Hematopoietic multipotent progenitor cell (in vitro differentiated cells): ENCODE data around the gene STX7. TPM values are rescaled to one million over a fixed set of nuclear protein-coding genes. Genes with fewer than 3 reads are reported as not detected.
A peak's percentile ranks its signal among the peaks of the same experiment; 100 is the strongest.

ENCODE experiments used
- DNase-seq, 3 donors: peaks; one replicate each; pipeline ENCODE4 v3.0.0-alpha.2; 2011 to 2015; ENCODE audit warnings: low read depth in 2 of 3, low spot score in 2 of 3
- total RNA-seq: library from RNA; depleted of rRNA; stranded (reverse); fragments of >200 nt; gene quantifications from one replicate; pipeline ENCODE4 v1.2.3, GENCODE V29; 2012

Gene STX7
- total RNA-seq, 1 donor, result 17.8 TPM

- no peak for DNase-seq
Measured at GRCh38 chr6:132478674-132479073, 34.2 kb downstream of the STX7 start.

DNA sequence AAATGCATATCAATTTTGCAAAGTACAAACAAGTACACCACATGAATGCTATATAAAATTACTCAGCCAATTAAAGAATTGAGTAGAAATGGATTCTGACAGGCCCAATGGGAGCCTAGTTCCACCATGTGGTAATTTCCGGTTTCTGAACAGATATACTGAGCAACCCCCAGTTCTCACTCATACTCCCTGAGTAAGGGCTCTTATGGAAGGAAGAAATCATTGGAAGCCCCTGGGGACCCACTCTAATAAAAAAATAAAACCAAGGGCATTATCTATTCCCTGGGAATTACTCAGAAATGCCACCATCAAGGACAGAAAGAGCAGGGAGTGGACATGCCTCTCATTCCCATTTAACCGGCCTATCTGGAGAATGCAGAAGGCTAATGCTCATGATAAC, 34.6 kb downstream of the STX7 start:
- no peak for DNase-seq

- no peak for DNase-seq
Measured at GRCh38 chr6:132476688-132477087, 36.2 kb downstream of the STX7 start.

- DNase-seq, result no peak
Measured at GRCh38 chr6:132475925-132476324, 37.0 kb downstream of the STX7 start.

- DNase-seq, result no peak
Measured at GRCh38 chr6:132471787-132472186, 41.1 kb downstream of the STX7 start.

DNA sequence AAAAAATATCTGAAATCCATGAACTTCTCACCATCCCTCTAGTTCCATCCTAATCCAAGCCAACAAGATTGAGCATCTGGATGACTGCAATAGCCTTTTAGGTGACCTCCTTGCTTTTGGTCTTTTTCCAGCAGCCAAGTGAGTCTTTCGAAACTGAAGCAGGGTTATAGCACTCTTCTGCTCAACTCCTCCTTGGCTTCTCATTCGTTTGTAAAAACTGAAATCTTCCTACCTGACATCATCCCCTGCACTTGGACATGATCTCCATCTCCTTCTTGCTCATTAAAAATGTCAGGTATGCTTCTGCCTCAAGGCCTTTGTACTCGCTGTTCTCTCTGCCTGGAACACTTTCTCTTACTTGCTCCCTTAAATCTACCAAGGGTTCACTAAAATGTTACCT, 46.0 kb downstream of the STX7 start:
- no peak for DNase-seq

- DNase-seq, result peak in 1 of 3 donors; percentile 6
Measured at GRCh38 chr6:132465530-132466485, 47.1 kb downstream of the STX7 start.

DNA sequence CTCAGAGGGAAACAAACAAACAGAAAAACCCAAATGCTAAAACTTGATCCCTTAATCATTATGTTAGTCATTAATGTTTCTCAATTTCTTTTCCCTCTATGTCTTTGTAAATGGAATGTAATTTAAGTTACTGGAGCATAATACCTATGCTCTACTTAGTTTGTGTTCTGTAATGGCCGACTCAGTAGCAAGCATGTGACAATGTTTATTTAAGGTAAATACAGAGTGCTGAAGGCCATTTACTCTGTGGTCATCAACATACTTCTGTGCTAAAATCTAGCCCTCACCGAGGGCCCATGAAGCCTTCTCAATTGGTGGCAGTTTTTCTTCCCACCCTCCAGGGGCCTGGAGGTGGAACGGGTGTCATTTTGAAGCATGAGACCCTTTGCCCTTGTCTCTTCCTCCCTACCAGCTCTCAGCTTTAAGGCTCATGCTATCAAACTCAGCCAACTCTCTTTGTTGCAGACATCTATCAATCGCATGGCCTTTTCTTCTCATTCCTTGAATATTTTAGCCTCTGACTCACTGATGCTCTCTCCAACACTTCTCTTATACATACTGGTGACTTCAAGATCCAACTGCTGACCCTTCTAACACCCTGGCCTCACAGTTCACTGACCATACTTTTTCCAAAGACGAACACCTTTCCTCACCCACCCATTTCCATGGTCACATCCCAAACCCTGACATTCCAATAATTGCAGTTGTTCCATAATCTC, 48.2 kb downstream of the STX7 start:
- no peak for DNase-seq

DNA sequence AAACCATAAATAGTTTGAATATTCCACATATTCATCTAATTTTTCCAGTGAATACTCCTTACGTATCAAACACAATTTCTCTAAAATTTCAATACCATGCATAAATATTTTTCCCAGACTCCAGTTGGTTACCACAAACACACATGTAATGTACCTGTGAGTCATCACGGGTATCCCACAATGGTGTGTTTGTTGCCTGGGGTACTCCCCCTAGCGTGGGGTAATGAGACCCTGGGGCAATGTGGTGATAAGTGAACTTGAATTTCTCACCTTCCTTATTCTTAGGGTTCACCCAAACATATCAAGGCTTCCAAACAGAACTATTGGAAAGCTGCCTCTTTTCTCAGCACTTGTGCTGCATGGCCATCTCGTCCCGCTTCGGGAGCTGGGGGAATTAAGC, 51.0 kb downstream of the STX7 start:
- no peak for DNase-seq

GRCh38 chr6:132459605-132459952, 53.3 kb downstream of the STX7 start:
- DNase-seq, result no peak

DNA sequence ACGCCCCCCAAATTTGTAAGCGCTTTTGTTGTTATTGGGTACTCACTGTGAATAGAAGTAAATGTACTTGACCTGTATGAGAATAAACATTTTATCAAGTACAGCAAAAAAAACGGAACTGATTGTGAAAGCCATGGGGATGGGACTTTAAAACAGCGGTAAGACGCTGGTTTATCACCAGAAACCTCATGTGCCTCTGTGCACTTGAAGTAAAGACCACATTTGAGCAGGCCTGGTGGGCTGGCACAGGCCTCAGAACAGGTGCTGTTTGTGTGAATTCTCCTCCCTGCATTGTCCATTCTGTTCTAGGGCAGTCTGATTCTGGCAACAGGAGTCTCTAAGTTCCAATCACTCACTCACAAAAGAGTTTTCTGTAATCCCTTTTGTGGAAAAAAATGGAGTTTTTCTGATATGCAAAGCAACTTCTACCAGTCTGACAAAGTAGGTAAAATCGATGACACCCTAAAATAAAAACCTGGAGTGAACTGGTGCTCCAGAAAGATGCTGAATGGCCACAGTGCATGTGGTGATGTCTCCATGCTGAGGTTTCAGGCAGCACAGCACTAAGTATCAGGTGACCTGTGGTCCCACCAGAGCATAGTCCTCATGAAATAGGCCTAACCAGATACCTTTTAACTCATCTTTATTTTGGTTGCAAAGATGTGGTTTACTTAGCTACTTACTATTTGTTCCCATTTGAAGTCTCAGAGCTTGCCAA, 53.9 kb downstream of the STX7 start:
- DNase-seq, result no peak

GRCh38 chr6:132456700-132457143, 56.2 kb downstream of the STX7 start:
- no peak for DNase-seq

DNA sequence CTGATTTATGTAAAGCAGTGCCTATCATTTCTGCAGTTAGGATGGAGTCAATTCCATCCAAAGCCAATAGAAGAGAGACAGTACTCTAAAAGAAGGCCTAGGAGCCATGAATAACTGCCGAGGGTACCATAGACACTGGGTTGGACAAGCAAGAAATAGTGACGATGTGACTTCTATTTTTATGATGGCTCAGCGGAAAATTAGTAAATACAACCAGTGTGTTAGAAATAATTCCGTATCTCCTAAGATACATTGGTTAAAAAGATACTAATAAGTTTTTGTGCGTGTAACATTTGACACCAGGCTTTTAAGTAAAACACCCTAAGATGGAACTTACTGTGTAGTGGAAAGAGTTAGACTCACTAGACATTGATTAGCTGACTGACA, 66.1 kb downstream of the STX7 start:
- no peak for DNase-seq

DNA sequence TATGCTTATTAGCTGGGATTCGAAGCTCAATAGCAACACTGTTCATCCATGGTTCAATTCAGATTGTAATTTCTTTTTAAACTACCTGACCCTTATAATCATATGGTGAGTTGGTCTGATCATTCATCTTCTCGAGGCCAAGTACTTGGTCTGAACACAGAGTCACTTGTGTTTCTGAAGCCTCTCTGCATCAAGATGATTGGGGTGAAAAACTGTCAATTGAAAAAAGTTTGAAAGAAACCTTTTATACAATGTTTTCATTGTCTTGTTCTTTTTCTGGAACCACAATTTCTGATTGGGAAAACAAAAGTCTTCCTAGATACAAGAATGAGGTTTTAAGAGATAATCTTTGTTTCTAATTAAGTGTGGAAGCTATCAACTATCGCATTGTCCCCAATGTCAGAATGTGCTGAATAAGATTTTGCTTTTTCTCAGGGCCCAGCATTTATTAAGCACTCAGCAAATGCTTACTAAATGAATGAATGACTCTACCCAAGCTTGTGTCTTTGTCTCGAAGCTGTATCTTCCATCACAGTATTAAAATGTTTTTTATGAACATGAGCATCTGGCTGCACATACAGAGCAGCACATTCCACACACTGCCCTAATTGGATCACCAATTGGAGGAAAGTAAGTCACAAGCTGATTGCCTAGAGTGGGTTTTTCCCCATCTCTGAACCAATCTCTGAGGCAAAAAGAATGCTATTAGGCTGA, 66.6 kb downstream of the STX7 start:
- no peak for DNase-seq

DNA sequence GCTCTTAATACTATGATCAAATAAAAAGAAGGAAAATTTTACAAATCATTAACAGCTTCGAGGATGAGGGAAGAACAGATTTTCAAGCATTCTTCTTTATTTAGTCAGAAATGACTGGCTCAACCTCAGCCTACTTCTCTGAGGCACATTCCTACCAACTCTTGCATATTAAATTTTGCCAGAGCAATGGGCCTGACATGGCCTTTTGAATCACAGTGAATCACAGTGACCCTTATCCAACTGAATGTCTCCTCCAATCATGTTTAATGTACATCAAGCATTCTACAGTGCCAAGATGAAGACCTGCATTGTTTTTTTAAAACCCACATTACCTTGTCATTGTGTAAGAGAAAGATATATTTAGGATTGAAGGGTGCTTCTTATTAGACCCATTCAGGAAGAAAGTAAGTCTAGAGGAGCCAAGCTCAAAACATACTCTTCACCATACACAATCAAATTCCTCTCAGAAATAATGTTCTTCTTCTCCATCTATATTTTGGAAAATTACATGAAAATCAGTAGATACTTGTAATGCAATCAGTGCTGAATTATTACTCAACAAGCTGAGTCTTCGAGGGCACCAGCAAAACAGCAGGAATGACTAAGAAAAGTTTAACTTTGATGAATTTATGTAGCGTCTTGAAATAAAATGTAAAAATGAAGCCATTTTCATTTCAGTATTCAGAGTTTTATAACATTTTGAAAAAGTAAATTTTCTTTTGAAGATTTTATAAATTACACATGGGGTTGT, 67.5 kb downstream of the STX7 start:
- no peak for DNase-seq

- no peak for DNase-seq
Measured at GRCh38 chr6:132443206-132443605, 69.7 kb downstream of the STX7 start.

DNA sequence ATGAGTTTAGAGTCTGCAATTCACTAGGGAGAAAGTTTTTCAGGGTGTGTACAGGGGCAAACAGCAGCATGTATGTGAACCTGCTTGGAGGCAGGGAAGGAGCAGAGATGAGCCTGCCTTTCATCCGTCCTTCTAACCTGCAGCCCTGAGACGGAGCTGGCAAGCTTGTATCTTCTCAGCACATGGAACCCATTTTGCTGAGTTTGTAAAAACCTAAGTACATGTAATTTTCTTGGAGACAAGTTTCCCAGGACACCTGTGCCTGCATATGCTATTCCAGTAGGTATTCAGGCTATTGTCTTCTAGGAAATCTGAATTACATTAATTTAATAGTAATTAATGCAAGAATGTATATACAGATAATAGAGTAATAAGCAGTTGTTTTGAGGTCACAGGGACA, 82.8 kb downstream of the STX7 start:
- no peak for DNase-seq

DNA sequence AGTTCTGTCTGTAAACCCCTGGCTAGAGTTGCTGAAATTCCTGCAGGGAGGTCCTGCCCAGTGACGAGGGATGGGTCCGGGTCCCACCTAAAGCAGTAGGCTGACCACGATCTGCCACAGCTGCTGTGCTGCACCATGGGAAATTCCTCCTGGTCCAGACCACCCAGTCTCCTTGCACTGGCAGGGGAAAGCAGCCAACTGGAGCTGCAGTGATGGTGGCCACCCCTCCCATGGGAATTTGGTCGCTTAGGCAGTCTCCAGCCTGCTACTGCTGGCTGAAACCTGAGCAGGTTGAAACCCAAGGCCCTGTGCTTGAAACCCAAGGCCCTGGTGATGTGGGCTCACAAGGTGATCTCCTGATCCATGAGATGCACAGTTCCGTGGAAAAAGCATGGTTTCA, 87.7 kb downstream of the STX7 start:
- DNase-seq, result no peak

DNA sequence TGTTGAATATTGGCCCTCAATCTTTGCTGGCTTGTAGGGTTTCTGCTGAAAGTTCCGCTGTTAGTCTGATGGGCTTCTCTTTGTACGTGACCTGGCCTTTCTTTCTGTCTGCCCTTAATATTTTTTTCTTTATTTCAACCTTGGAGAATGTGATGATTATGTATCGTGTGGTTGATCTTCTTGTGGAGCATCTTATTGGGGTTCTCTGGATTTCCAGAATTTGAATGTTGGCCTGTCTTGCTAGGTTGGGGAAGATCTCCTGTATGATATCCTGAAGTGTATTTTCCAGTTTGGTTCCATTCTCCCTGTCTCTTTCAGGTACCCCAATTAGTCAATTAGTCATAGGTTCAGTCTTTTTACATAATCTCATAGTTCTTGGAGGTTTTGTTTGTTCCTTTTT, 89.1 kb downstream of the STX7 start:
- DNase-seq, result no peak
